ENCODE data around the gene TRAF3. TPM values are rescaled to one million over a fixed set of nuclear protein-coding genes. Genes with fewer than 3 reads are reported as not detected.
"Not testable (repeated sequence)": the region's sequence is repeated elsewhere in the genome, so short reads cannot be mapped to it uniquely, and the experiment has no call there.

Gene TRAF3
- total RNA-seq, 4 donors from 2014 or later = 12.6 to 44.9 (median 28.1) TPM

DNA sequence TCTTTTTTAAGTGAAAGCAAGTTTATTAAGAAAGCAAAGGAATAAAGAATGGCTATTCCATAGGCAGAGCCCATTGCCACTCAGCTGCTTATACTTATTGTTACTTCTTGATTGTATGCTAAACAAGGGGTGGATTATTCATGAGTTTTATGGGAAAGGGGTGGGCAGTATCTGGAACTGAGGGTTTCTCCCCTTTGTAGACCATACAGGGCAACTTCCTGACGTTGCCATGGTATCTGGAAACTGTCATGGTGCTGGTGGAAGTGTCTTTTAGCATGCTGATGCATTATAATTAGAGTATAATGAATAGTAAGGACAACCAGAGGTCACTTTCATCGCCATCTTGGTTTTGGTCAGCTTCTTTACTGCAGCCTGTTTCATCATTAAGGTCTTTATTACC is 78.9 kb downstream of the TRAF3 start:
- DNase-seq (ENCODE audit: low spot score) = no peak
- ATAC-seq (ENCODE audit: low FRiP score) = no peak
- TF ChIP-seq, protein P1, sequence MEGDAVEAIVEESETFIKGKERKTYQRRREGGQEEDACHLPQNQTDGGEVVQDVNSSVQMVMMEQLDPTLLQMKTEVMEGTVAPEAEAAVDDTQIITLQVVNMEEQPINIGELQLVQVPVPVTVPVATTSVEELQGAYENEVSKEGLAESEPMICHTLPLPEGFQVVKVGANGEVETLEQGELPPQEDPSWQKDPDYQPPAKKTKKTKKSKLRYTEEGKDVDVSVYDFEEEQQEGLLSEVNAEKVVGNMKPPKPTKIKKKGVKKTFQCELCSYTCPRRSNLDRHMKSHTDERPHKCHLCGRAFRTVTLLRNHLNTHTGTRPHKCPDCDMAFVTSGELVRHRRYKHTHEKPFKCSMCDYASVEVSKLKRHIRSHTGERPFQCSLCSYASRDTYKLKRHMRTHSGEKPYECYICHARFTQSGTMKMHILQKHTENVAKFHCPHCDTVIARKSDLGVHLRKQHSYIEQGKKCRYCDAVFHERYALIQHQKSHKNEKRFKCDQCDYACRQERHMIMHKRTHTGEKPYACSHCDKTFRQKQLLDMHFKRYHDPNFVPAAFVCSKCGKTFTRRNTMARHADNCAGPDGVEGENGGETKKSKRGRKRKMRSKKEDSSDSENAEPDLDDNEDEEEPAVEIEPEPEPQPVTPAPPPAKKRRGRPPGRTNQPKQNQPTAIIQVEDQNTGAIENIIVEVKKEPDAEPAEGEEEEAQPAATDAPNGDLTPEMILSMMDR (IDR thresholded peaks at IDR 0.05) = no peak

DNA sequence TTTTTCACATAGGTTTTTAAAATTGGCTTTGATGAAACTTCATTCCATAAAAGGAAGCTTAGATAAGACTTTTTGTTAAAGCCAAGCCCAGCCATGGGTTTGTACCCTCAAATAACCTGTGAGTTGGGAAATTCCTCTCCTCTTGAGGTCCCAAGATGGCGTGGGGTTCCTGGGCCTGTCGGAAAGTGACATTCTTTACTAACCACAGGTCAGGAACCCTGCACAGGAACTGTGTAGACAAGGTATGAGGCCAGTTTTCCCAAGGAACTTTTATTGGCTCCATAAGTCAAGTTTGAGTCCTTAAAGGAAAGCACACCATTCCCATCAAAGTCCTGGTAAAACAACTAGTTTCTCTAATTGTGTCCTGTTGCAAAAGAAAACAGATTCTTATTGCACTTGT is 80.2 kb downstream of the TRAF3 start:
- DNase-seq (ENCODE audit: low spot score) (no peak), ATAC-seq (ENCODE audit: low FRiP score) (no peak)
- TF ChIP-seq, protein P1 (IDR thresholded peaks at IDR 0.05) = no peak

GRCh38 chr14:102859911-102860310 is 82.7 kb downstream of the TRAF3 start:
- ATAC-seq (ENCODE audit: low FRiP score) (no peak), DNase-seq (ENCODE audit: low spot score) (no peak)
- TF ChIP-seq, protein P1 (IDR thresholded peaks at IDR 0.05) = no peak

DNA sequence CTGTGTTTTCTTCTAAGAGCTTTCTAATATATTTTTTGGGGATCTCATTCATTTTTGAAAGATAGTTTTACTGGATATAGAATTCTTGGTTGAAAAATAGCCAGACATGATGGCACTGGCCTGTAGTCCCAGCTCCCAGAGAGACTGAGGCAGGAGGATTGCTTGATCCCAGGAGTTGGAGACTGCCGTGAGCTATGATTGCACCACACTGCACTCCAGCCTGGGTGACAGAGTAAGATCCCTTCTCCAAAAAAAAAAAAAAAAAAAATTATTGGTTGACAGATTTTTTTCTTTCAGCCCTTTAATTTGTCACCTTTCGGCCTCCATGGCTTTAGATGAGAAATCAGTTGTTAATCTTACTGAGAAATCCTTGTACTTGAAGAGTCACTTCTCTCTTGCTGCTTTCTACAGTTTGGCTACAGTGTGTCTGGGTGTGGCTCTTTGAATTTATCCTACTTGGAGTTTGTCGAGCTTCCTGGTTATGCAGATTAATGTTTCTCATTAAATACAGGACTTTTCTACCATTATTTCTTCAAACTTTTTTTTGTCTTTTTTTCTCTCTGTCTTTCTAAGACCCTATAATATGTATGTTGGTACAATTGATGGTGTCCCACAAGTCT is 85.0 kb downstream of the TRAF3 start:
- TF ChIP-seq, protein P1 (IDR thresholded peaks at IDR 0.05) = no peak
- DNase-seq (ENCODE audit: low spot score) (no peak), ATAC-seq (ENCODE audit: low FRiP score) (no peak)

GRCh38 chr14:102863381-102863780 is 86.1 kb downstream of the TRAF3 start:
- ATAC-seq (ENCODE audit: low FRiP score) (no peak), DNase-seq (ENCODE audit: low spot score) (no peak)
- TF ChIP-seq, protein P1 (IDR thresholded peaks at IDR 0.05) = no peak

DNA sequence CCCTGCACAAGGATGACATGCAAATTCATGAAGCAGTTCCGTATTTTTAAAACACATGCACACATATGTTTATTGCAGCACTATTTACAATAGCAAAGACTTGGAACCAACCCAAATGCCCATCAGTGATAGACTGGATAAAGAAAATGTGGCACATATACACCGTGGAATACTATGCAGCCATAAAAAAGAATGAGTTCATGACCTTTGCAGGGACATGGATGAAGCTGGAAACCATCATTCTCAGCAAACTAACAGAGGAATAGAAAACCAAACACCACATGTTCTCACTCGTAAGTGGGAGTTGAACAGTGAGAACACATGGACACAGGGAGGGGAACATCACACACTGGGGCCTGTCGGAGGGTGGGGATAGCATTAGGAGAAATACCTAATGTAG is 88.7 kb downstream of the TRAF3 start:
- not testable (repeated sequence) for DNase-seq (ENCODE audit: low spot score); ATAC-seq (ENCODE audit: low FRiP score)

GRCh38 chr14:102866982-102867761 is 89.9 kb downstream of the TRAF3 start:
- ATAC-seq (ENCODE audit: low FRiP score) (no peak), DNase-seq (ENCODE audit: low spot score) (no peak)
- TF ChIP-seq, protein P1 (IDR thresholded peaks at IDR 0.05) = no peak
